Caco-2 (cell line): ENCODE data around the gene UGT2A1. TPM values are rescaled to one million over a fixed set of nuclear protein-coding genes. Genes with fewer than 3 reads are reported as not detected.

ENCODE experiments used
- BruUV-seq: library from RNA; stranded (reverse); fragments of 400-500 nt; replicated peaks from 2 replicates; lab custom pipeline; 2021; lab: Mats Ljungman, UMichigan
- CTCF ChIA-PET: fragments of 300-600 bp; sonication (Branson Sonifier 250); formaldehyde crosslinking; loops from one replicate; lab custom pipeline; 2022; ENCODE audit warnings: antibody characterized with exemption; lab: Charles Lee
- POLR2A ChIA-PET: fragments of 300-600 bp; sonication (Branson Sonifier 250); formaldehyde crosslinking; loops from one replicate; lab custom pipeline; 2022; ENCODE audit warnings: antibody characterized with exemption; lab: Charles Lee
- DNase-seq, 2 experiments: peaks; one replicate each; pipeline versions ENCODE4 v3.0.0 to v3.0.0-alpha.2; 2020 to 2022
- H3K27me3 ChIP-seq: replicated peaks from 2 replicates; pipeline ENCODE4 v1.6.0; 2011; ENCODE audit warnings: low read length; ENCODE audit not compliant: control insufficient read depth, insufficient read depth
- H3K36me3 ChIP-seq: 2 replicates; pipeline ENCODE4 v1.5.1; 2011; ENCODE audit warnings: low read length; ENCODE audit not compliant: control insufficient read depth, insufficient read depth
- H3K4me1 ChIP-seq: fragments of 250-450 bp; sonication (Bioruptor Pico); 2 replicates; pipeline ENCODE4 v1.5.1; 2020; ENCODE audit warnings: mild to moderate bottlenecking
- H3K4me3 ChIP-seq: 2 replicates; pipeline ENCODE4 v1.5.1; 2011; ENCODE audit warnings: low read depth, mild to moderate bottlenecking, control low read depth, low read length
- H3K9me3 ChIP-seq: fragments of 250-450 bp; sonication (Bioruptor Pico); 2 replicates; pipeline ENCODE4 v1.5.1; 2020; ENCODE audit warnings: mild to moderate bottlenecking, moderate library complexity
- H3K27ac Mint-ChIP-seq: one replicate; pipeline ENCODE4 v1.8.0; 2022; ENCODE audit warnings: mixed read lengths; ENCODE audit not compliant: unreplicated experiment
- H3K27me3 Mint-ChIP-seq: one replicate; pipeline ENCODE4 v1.8.0; 2022; ENCODE audit warnings: mixed read lengths; ENCODE audit not compliant: insufficient read depth, unreplicated experiment
- H3K36me3 Mint-ChIP-seq: one replicate; pipeline ENCODE4 v1.8.0; 2022; ENCODE audit warnings: mild to moderate bottlenecking, mixed read lengths; ENCODE audit not compliant: insufficient read depth, unreplicated experiment
- H3K4me1 Mint-ChIP-seq: one replicate; pipeline ENCODE4 v1.8.0; 2022; ENCODE audit warnings: low read depth, mixed read lengths; ENCODE audit not compliant: unreplicated experiment
- H3K4me3 Mint-ChIP-seq: one replicate; pipeline ENCODE4 v1.8.0; 2022; ENCODE audit warnings: mild to moderate bottlenecking, moderate library complexity, mixed read lengths; ENCODE audit not compliant: unreplicated experiment
- H3K9me3 Mint-ChIP-seq: one replicate; pipeline ENCODE4 v1.8.0; 2022; ENCODE audit warnings: mixed read lengths; ENCODE audit not compliant: unreplicated experiment
- CTCF ChIP-seq, 2 experiments: fragments of 200-600 bp in 1 of 2; IDR thresholded peaks; 1 replicate in 1 of 2; 2 replicates in 1 of 2; pipeline versions ENCODE4 v1.5.1 to v1.8.0; 2011 to 2022; ENCODE audit warnings: antibody characterized with exemption in 1 of 2, control low read depth in 1 of 2, inconsistent platforms in 1 of 2, low read depth in 1 of 2, low read length in 1 of 2, mild to moderate bottlenecking in 1 of 2, moderate library complexity in 1 of 2; ENCODE audit not compliant: insufficient read depth in 1 of 2, severe bottlenecking in 1 of 2, unreplicated experiment in 1 of 2
- intact Hi-C: fragments of 100-400 bp; cut with micrococcal nuclease; formaldehyde crosslinking; loops from one replicate; pipeline ENCODE4 v1.10.0; 2022; ENCODE audit not compliant: unreplicated experiment
- total RNA-seq: library from RNA; stranded (reverse); gene quantifications from 2 replicates; pipeline ENCODE4 v1.2.3, GENCODE V29; 2022

The UGT2A1 gene
- total RNA-seq, 1 experiment from 2014 or later: not detected

DNA sequence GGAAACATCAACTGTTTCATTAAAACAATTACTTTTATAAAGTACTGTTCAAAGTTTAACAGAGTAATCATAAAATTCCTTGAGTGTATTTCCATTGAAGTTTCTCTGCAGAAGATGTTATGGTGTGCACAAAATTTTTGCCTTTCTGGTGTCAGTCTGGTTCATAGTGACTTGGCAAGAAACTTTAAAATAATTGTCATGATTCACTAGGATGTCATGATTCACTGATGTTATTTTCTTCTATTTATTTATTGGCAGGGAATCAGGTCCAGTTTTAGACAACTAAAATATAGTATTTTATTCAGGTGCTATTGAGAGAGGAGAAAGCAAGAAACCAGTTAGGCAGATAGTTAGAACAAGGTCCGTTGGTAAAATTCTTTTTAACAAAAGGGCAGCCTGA is 3.8 kb downstream of the UGT2A1 start:
- no peaks in the 10 kb centered on the region for H3K36me3 Mint-ChIP-seq
- H3K4me1 ChIP-seq: peaks cover 9% of the 10 kb centered on the region; the same call in 1 of the 2 replicates
- no peak overlapping the region for H3K4me3 ChIP-seq
- H3K4me3 Mint-ChIP-seq: no peak overlapping the region
- BruUV-seq: no TSS peak
- H3K27me3 ChIP-seq: no peaks in the 10 kb centered on the region
- H3K36me3 ChIP-seq: no peaks in the 10 kb centered on the region
- no peaks in the 10 kb centered on the region for H3K9me3 ChIP-seq
- TF ChIP-seq CTCF (IDR thresholded peaks at IDR 0.05; ENCODE audit: insufficient read depth in 1 of 2, low read depth in 1 of 2, low read length in 1 of 2, severe bottlenecking in 1 of 2, unreplicated experiment in 1 of 2): no peak
- peaks cover 11% of the 10 kb centered on the region for H3K4me1 Mint-ChIP-seq
- H3K9me3 Mint-ChIP-seq: no peaks in the 10 kb centered on the region
- POLR2A ChIA-PET: no interaction called here
- CTCF ChIA-PET: no interaction called here
- H3K27ac Mint-ChIP-seq: no peak overlapping the region
- H3K27me3 Mint-ChIP-seq: no peaks in the 10 kb centered on the region
- no peak for DNase-seq
- intact Hi-C loops: no loop called here

- Histone ChIP-seq H3K9me3 (no peaks in the 10 kb centered on the region), H3K4me1 (no peaks in the 10 kb centered on the region), H3K36me3 (no peaks in the 10 kb centered on the region), H3K27me3 (no peaks in the 10 kb centered on the region), H3K4me3 (no peak overlapping the region)
- H3K4me1 Mint-ChIP-seq: no peaks in the 10 kb centered on the region
- no peaks in the 10 kb centered on the region for H3K36me3 Mint-ChIP-seq
- no peak overlapping the region for H3K27ac Mint-ChIP-seq
- ChIA-PET POLR2A (no interaction called here), CTCF (no interaction called here)
- no TSS peak for BruUV-seq
- H3K27me3 Mint-ChIP-seq: no peaks in the 10 kb centered on the region
- no peak overlapping the region for H3K4me3 Mint-ChIP-seq
- no peaks in the 10 kb centered on the region for H3K9me3 Mint-ChIP-seq
- no peak for DNase-seq
- intact Hi-C loops: no loop called here
- no peak for TF ChIP-seq CTCF (IDR thresholded peaks at IDR 0.05; ENCODE audit: insufficient read depth in 1 of 2, low read depth in 1 of 2, low read length in 1 of 2, severe bottlenecking in 1 of 2, unreplicated experiment in 1 of 2)
These were observed 10.1 kb downstream of the UGT2A1 start for GRCh38 chr4:69642961-69643360.

DNA sequence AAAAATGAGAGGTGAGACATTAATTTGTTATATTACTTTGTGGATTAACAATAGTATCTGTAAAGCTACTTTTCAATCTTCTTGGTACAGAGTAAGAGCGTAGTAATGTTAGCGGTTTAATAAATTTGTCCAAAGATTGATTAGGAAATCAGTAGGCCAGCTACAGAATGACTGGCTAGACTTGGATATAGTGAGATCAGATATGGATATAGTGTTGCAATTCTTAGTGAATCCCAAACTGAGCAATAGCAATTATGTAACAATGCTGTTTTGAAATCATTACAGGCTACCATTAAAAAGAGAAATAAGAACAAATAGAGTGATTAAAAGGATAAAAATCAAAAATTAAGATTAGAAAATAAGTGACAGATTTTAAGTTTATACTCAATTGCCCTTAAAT is 12.8 kb downstream of the UGT2A1 start:
- Histone ChIP-seq H3K27me3 (no peaks in the 10 kb centered on the region), H3K4me3 (no peak overlapping the region), H3K9me3 (no peaks in the 10 kb centered on the region), H3K4me1 (no peaks in the 10 kb centered on the region), H3K36me3 (no peaks in the 10 kb centered on the region)
- ChIA-PET CTCF (no interaction called here), POLR2A (no interaction called here)
- no peaks in the 10 kb centered on the region for H3K27me3 Mint-ChIP-seq
- H3K27ac Mint-ChIP-seq: no peak overlapping the region
- H3K9me3 Mint-ChIP-seq: no peaks in the 10 kb centered on the region
- no TSS peak for BruUV-seq
- no peak for DNase-seq
- H3K4me1 Mint-ChIP-seq: no peaks in the 10 kb centered on the region
- H3K36me3 Mint-ChIP-seq: no peaks in the 10 kb centered on the region
- TF ChIP-seq CTCF (IDR thresholded peaks at IDR 0.05; ENCODE audit: insufficient read depth in 1 of 2, low read depth in 1 of 2, low read length in 1 of 2, severe bottlenecking in 1 of 2, unreplicated experiment in 1 of 2): no peak
- no peak overlapping the region for H3K4me3 Mint-ChIP-seq
- intact Hi-C loops: no loop called here
